ENCODE measurements around the gene MRPS18B. TPM values are rescaled to one million over a fixed set of nuclear protein-coding genes. Genes with fewer than 3 reads are reported as not detected.
A peak's percentile ranks its signal among the peaks of the same experiment; 100 is the strongest.

The MRPS18B gene
- polyA plus RNA-seq, 1 experiment = 56.6 TPM

DNA sequence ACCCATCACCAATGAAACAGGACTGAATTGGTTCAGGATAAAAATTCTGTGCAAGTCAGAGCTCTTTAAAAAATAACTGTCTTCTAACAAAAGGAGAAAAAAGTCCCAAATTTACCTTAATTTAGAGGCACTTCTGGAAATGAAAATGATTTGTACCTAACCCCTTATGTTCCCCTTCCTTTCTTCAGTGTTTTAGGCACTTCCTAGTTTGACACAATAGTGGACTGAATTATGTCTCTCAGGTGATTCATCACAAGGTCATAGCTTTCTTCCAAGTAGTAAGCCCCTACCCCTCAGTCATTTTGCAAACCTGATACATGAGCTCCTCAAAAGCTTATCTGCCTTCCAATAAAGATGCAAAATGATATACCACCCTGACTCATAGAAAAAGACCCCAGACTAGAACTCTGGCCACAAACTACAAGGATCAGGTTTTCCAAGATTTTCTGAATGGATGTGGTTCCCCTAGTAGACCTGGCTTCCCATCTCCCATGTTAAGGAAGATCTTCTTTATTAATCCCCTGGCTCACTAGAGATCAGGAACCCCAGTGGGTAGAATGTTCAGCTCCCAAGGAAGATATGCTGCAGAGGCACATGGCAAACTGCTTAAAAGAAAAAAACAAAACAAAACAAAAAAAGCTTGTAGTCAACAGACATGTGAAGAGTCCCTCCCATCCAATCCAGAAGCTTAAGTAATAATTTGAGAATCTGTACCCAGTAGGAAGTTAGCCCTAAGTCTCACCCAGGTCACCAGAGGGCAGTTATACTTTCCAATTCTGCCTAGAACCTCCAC lies 4.2 kb upstream of the MRPS18B start:
- DNase-seq (ENCODE audit: low read depth, low spot score) = no peak
- POLR2A ChIA-PET = interaction anchor here (0.6 to 4.7 kb wide), 8 partner anchors 9 to 128 kb away, joined by 3 to 69 read pairs (median 6); partner anchors contain the start of genes ABCF1, C6orf136, MDC1 and PRR3
- Histone ChIP-seq H3K9me3 (ENCODE audit: control insufficient read depth, insufficient read depth, low read length) (no peaks in the 10 kb centered on the region), H3K27ac (ENCODE audit: low read depth, low read length) (peak overlapping the region; percentile 39), H3K4me3 (ENCODE audit: low read depth, low read length) (no peak overlapping the region; the same call in 1 of the 2 replicates), H3K27me3 (ENCODE audit: control insufficient read depth, insufficient read depth, low read length) (no peaks in the 10 kb centered on the region)
- TF ChIP-seq, protein P1, sequence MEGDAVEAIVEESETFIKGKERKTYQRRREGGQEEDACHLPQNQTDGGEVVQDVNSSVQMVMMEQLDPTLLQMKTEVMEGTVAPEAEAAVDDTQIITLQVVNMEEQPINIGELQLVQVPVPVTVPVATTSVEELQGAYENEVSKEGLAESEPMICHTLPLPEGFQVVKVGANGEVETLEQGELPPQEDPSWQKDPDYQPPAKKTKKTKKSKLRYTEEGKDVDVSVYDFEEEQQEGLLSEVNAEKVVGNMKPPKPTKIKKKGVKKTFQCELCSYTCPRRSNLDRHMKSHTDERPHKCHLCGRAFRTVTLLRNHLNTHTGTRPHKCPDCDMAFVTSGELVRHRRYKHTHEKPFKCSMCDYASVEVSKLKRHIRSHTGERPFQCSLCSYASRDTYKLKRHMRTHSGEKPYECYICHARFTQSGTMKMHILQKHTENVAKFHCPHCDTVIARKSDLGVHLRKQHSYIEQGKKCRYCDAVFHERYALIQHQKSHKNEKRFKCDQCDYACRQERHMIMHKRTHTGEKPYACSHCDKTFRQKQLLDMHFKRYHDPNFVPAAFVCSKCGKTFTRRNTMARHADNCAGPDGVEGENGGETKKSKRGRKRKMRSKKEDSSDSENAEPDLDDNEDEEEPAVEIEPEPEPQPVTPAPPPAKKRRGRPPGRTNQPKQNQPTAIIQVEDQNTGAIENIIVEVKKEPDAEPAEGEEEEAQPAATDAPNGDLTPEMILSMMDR (IDR thresholded peaks at IDR 0.05; ENCODE audit: low read depth, low read length) = no peak
- CTCF ChIA-PET = interaction anchor here (0.9 to 3.3 kb wide), 4 partner anchors 17 to 131 kb away, joined by 3 to 28 read pairs (median 12); no protein-coding TSS in a partner anchor

- Histone ChIP-seq H3K4me3 (ENCODE audit: low read depth, low read length) (peak overlapping the region; percentile 59), H3K27ac (ENCODE audit: low read depth, low read length) (peak overlapping the region; percentile 47), H3K27me3 (ENCODE audit: control insufficient read depth, insufficient read depth, low read length) (no peaks in the 10 kb centered on the region), H3K9me3 (ENCODE audit: control insufficient read depth, insufficient read depth, low read length) (no peaks in the 10 kb centered on the region)
- no peak for DNase-seq (ENCODE audit: low read depth, low spot score)
- TF ChIP-seq, protein P1 (IDR thresholded peaks at IDR 0.05; ENCODE audit: low read depth, low read length) = no peak
- ChIA-PET CTCF (interaction anchor here (0.7 to 3.3 kb wide), 3 partner anchors 17 to 74 kb away, joined by 5 to 28 read pairs (median 18); no protein-coding TSS in a partner anchor), POLR2A (interaction anchor here (0.6 to 4.7 kb wide), 18 partner anchors 10 to 1789 kb away, joined by 3 to 69 read pairs (median 6); partner anchors contain the start of genes ABCF1, C6orf136, DHX16 and MDC1)
Observed at GRCh38 chr6:30614044-30614842, 3.4 kb upstream of the MRPS18B start.

DNA sequence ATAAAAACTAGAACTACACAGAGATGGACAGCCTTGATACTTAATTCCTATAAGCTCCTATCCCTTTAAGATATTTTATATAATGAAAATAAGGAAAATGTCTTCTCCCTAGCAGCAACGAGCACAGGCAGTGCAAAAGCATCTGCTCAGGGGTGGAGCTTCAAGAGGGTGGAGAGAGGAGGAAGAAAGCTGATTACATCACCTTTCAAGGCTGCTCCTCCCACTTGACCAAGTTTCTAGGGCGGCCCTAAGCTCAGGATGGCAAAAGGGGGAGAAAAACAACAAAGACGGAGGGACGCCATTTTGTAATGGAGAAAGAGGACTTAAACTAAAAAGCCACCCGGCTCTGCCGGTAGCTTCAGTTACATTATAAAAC lies 2.8 kb upstream of the MRPS18B start:
- H3K27me3 ChIP-seq (ENCODE audit: control insufficient read depth, insufficient read depth, low read length) = no peaks in the 10 kb centered on the region
- TF ChIP-seq, protein P1 (IDR thresholded peaks at IDR 0.05; ENCODE audit: low read depth, low read length) = no peak
- no peaks in the 10 kb centered on the region for H3K9me3 ChIP-seq (ENCODE audit: control insufficient read depth, insufficient read depth, low read length)
- ChIA-PET POLR2A (interaction anchor here (0.6 to 4.7 kb wide), 17 partner anchors 11 to 1790 kb away, joined by 3 to 69 read pairs (median 6); partner anchors contain the start of genes ABCF1, C6orf136, DHX16 and MDC1), CTCF (interaction anchor here (0.7 to 3.3 kb wide), 2 partner anchors 18 to 73 kb away, joined by 5 to 28 read pairs; no protein-coding TSS in a partner anchor)
- peak; percentile 96 for DNase-seq (ENCODE audit: low read depth, low spot score)
- peak overlapping the region; percentile 87 for H3K27ac ChIP-seq (ENCODE audit: low read depth, low read length)
- H3K4me3 ChIP-seq (ENCODE audit: low read depth, low read length) = peak overlapping the region; percentile 94

GRCh38 chr6:30615219-30615957 lies 2.3 kb upstream of the MRPS18B start:
- peak overlapping the region; percentile 94 for H3K4me3 ChIP-seq (ENCODE audit: low read depth, low read length)
- H3K27ac ChIP-seq (ENCODE audit: low read depth, low read length) = peak overlapping the region; percentile 88
- H3K27me3 ChIP-seq (ENCODE audit: control insufficient read depth, insufficient read depth, low read length) = no peaks in the 10 kb centered on the region
- no peaks in the 10 kb centered on the region for H3K9me3 ChIP-seq (ENCODE audit: control insufficient read depth, insufficient read depth, low read length)
- CTCF ChIA-PET = interaction anchor here (0.7 kb wide), 1 partner anchor 73 kb away, joined by 5 read pairs; no protein-coding TSS in a partner anchor
- peak; percentile 88 for DNase-seq (ENCODE audit: low read depth, low spot score)
- POLR2A ChIA-PET = interaction anchor here (0.6 to 4.7 kb wide), 17 partner anchors 11 to 1790 kb away, joined by 3 to 69 read pairs (median 6); partner anchors contain the start of genes ABCF1, C6orf136, DHX16 and MDC1
- TF ChIP-seq, protein P1 (IDR thresholded peaks at IDR 0.05; ENCODE audit: low read depth, low read length) = no peak
